GM23338 (cell line): ENCODE data around the gene DSG1.

Experiments used
- CREB1 ChIP-seq: fragments of 250-450 bp; sonication (Bioruptor Pico); IDR thresholded peaks from 2 replicates; pipeline ENCODE4 v1.5.0; 2020; ENCODE audit warnings: low read depth, mild to moderate bottlenecking, moderate library complexity
- CTCF ChIP-seq, 2 experiments: fragments of 200-600 bp in 1 of 2; sonication (generic) in 1 of 2; conservative IDR thresholded peaks; 2 replicates each; pipeline versions ENCODE4 v1.5.1 to v1.6.1; 2016 to 2017; ENCODE audit warnings: antibody characterized with exemption in 2 of 2, low read depth in 2 of 2, mild to moderate bottlenecking in 2 of 2, moderate library complexity in 1 of 2
- EZH2 ChIP-seq: fragments of 200-600 bp; sonication (generic); IDR thresholded peaks from one replicate; pipeline ENCODE4 v1.8.0; 2017; ENCODE audit warnings: antibody characterized with exemption, mild to moderate bottlenecking, low read depth; ENCODE audit not compliant: unreplicated experiment
- EZH2phosphoT487 ChIP-seq: fragments of 200-600 bp; sonication (generic); IDR thresholded peaks from one replicate; pipeline ENCODE4 v1.8.1; 2018; ENCODE audit warnings: antibody characterized with exemption; ENCODE audit not compliant: unreplicated experiment
- NANOG ChIP-seq: IDR thresholded peaks from 2 replicates; pipeline ENCODE4 v1.6.1; 2016; ENCODE audit warnings: antibody characterized with exemption, borderline replicate concordance
- POLR2AphosphoS5 ChIP-seq: IDR thresholded peaks from 2 replicates; pipeline ENCODE4 v1.6.1; 2016; ENCODE audit warnings: antibody characterized with exemption, low read depth
- REST ChIP-seq: IDR thresholded peaks from one replicate; pipeline ENCODE4 v1.6.1; 2018; ENCODE audit warnings: antibody characterized with exemption; ENCODE audit not compliant: unreplicated experiment

- TF ChIP-seq POLR2AphosphoS5, result no peak
- no peak for TF ChIP-seq CTCF (conservative IDR thresholded peaks at IDR 0.05; ENCODE audit: low read depth in 2 of 2)
- no peak for TF ChIP-seq CREB1 (CRISPR knock-in tag)
- no peak for TF ChIP-seq EZH2
- no peak for TF ChIP-seq REST
- no peak for TF ChIP-seq EZH2phosphoT487
- no peak for TF ChIP-seq NANOG
These were observed 37.0 kb downstream of the DSG1 start for GRCh38 chr18:31354990-31355389.
